H1 (cell line): ENCODE measurements around the gene TWIST1.

Experiments
- EP300 ChIP-seq, 2 experiments: IDR thresholded peaks; 1 replicate in 1 of 2; 2 replicates in 1 of 2; pipeline ENCODE4 v1.6.1; 2011 to 2012; ENCODE audit warnings: low read depth in 2 of 2, low read length in 2 of 2, mild to moderate bottlenecking in 2 of 2, borderline replicate concordance in 1 of 2, inconsistent platforms in 1 of 2, moderate library complexity in 1 of 2
- JUND ChIP-seq: IDR thresholded peaks from 2 replicates; pipeline ENCODE4 v1.6.1; 2011; ENCODE audit warnings: mild to moderate bottlenecking, improper control_type of control experiment, low read length
- RAD21 ChIP-seq, 2 experiments: IDR thresholded peaks in 1 of 2; conservative IDR thresholded peaks in 1 of 2; 2 replicates each; pipeline ENCODE4 v1.6.1; 2011; ENCODE audit warnings: low read depth in 2 of 2, low read length in 2 of 2, improper control_type of control experiment in 1 of 2, inconsistent platforms in 1 of 2, mild to moderate bottlenecking in 1 of 2, moderate library complexity in 1 of 2
- TF ChIP-seq, protein P1 (sequence below), 3 experiments: IDR thresholded peaks; 1 replicate in 2 of 3; 2 replicates in 1 of 3; pipeline versions ENCODE4 v1.5.1 to v1.6.1; 2011; ENCODE audit warnings: low read length in 3 of 3, mild to moderate bottlenecking in 3 of 3, inconsistent platforms in 2 of 3, low read depth in 1 of 3, moderate library complexity in 1 of 3; ENCODE audit not compliant: insufficient read depth in 1 of 3; ENCODE audit errors: control extremely low read depth in 1 of 3
- TF ChIP-seq, protein P2 (sequence below): IDR thresholded peaks from 2 replicates; pipeline ENCODE4 v1.6.1; 2012; ENCODE audit warnings: inconsistent platforms

DNA sequence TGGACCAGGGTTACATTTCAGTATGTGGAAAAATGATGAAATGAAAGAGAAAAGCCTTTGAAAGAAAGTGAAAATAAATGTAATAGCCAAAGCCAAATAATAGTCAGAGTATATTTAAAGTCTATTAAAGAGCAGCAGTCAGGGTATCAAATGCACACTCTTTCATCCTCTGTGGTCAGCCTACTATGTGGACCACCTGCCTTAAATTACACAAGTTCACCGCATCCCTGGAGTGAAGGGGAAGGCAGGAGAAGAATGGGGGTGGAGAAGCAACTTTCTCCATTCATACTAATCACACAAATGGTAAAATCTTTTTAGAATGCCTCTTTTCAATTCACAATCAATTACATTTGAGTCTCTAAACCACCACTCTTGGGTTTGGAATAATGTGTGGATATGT, 16.0 kb downstream of the TWIST1 start:
- TF ChIP-seq, protein P1, sequence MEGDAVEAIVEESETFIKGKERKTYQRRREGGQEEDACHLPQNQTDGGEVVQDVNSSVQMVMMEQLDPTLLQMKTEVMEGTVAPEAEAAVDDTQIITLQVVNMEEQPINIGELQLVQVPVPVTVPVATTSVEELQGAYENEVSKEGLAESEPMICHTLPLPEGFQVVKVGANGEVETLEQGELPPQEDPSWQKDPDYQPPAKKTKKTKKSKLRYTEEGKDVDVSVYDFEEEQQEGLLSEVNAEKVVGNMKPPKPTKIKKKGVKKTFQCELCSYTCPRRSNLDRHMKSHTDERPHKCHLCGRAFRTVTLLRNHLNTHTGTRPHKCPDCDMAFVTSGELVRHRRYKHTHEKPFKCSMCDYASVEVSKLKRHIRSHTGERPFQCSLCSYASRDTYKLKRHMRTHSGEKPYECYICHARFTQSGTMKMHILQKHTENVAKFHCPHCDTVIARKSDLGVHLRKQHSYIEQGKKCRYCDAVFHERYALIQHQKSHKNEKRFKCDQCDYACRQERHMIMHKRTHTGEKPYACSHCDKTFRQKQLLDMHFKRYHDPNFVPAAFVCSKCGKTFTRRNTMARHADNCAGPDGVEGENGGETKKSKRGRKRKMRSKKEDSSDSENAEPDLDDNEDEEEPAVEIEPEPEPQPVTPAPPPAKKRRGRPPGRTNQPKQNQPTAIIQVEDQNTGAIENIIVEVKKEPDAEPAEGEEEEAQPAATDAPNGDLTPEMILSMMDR (IDR thresholded peaks at IDR 0.05; ENCODE audit: control extremely low read depth in 1 of 3, insufficient read depth in 1 of 3, low read depth in 1 of 3, low read length in 3 of 3), result no peak
- TF ChIP-seq JUND (no peak), EP300 (IDR thresholded peaks at IDR 0.05; ENCODE audit: borderline replicate concordance in 1 of 2, low read depth in 2 of 2, low read length in 2 of 2) (no peak), RAD21 (IDR thresholded peaks at IDR 0.05 in 1 of 2, conservative IDR thresholded peaks at IDR 0.05 in 1 of 2; ENCODE audit: low read depth in 2 of 2, low read length in 2 of 2) (no peak)
- TF ChIP-seq, protein P2, sequence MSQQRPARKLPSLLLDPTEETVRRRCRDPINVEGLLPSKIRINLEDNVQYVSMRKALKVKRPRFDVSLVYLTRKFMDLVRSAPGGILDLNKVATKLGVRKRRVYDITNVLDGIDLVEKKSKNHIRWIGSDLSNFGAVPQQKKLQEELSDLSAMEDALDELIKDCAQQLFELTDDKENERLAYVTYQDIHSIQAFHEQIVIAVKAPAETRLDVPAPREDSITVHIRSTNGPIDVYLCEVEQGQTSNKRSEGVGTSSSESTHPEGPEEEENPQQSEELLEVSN, result no peak
